Liver (tissue), 9 donors: ENCODE measurements around the gene PARD6G. TPM values are rescaled to one million over a fixed set of nuclear protein-coding genes. Genes with fewer than 3 reads are reported as not detected.

Experiments
- DNase-seq: peaks from one replicate; pipeline ENCODE4 v3.0.0-alpha.2; 2017; ENCODE audit warnings: low spot score
- H3K27ac ChIP-seq, 2 donors: one replicate each; pipeline ENCODE4 v1.7.0; 2013; ENCODE audit warnings: inconsistent platforms in 2 of 2, low read length in 2 of 2, control low read depth in 1 of 2, low read depth in 1 of 2, mild to moderate bottlenecking in 1 of 2
- H3K27me3 ChIP-seq, 4 donors: one replicate each; pipeline versions ENCODE4 v1.6.1 to v1.7.0; 2013; ENCODE audit warnings: low read length in 3 of 4, inconsistent platforms in 1 of 4, mild to moderate bottlenecking in 1 of 4, moderate library complexity in 1 of 4; ENCODE audit not compliant: control insufficient read depth in 4 of 4, insufficient read depth in 4 of 4
- H3K36me3 ChIP-seq, 4 donors: one replicate each; pipeline versions ENCODE4 v1.6.1 to v1.7.0; 2013; ENCODE audit warnings: low read length in 3 of 4, mild to moderate bottlenecking in 3 of 4, low read depth in 1 of 4, moderate library complexity in 1 of 4; ENCODE audit not compliant: control insufficient read depth in 4 of 4, insufficient read depth in 3 of 4
- H3K4me1 ChIP-seq, 4 donors: one replicate each; pipeline versions ENCODE4 v1.6.1 to v1.7.0; 2013; ENCODE audit warnings: low read length in 3 of 4, mild to moderate bottlenecking in 3 of 4, moderate library complexity in 1 of 4; ENCODE audit not compliant: control insufficient read depth in 4 of 4, insufficient read depth in 4 of 4
- H3K4me3 ChIP-seq, 3 donors: one replicate each; pipeline versions ENCODE4 v1.6.1 to v1.7.0; 2013; ENCODE audit warnings: low read length in 3 of 3, control low read depth in 1 of 3, low read depth in 1 of 3, mild to moderate bottlenecking in 1 of 3
- H3K9ac ChIP-seq, 2 donors: one replicate each; pipeline ENCODE4 v1.7.0; 2013; ENCODE audit warnings: low read length in 2 of 2, mild to moderate bottlenecking in 2 of 2, moderate library complexity in 2 of 2, control low read depth in 1 of 2, low read depth in 1 of 2
- H3K9me3 ChIP-seq, 4 donors: one replicate each; pipeline versions ENCODE4 v1.6.1 to v1.7.0; 2013; ENCODE audit warnings: low read length in 3 of 4; ENCODE audit not compliant: control insufficient read depth in 4 of 4
- EGR1 ChIP-seq, 2 donors: IDR thresholded peaks; 2 replicates each; pipeline ENCODE4 v1.6.1; 2016 to 2018; ENCODE audit warnings: antibody characterized with exemption in 2 of 2, low read depth in 2 of 2
- FOXA1 ChIP-seq: IDR thresholded peaks from 2 replicates; pipeline ENCODE4 v1.6.1; 2016; ENCODE audit warnings: antibody characterized with exemption
- FOXA2 ChIP-seq: IDR thresholded peaks from 2 replicates; pipeline ENCODE4 v1.6.1; 2016; ENCODE audit warnings: antibody characterized with exemption
- GABPA ChIP-seq, 2 donors: IDR thresholded peaks in 1 of 2; conservative IDR thresholded peaks in 1 of 2; 2 replicates each; pipeline ENCODE4 v1.6.1; 2016; ENCODE audit warnings: antibody characterized with exemption in 2 of 2, mild to moderate bottlenecking in 1 of 2, moderate library complexity in 1 of 2
- HNF4A ChIP-seq, 2 donors: conservative IDR thresholded peaks; 2 replicates each; pipeline ENCODE4 v1.6.1; 2016; ENCODE audit warnings: antibody characterized with exemption in 2 of 2, mild to moderate bottlenecking in 2 of 2
- HNF4G ChIP-seq: IDR thresholded peaks from 2 replicates; pipeline ENCODE4 v1.6.1; 2016; ENCODE audit warnings: antibody characterized with exemption
- JUND ChIP-seq, 2 donors: IDR thresholded peaks; 2 replicates each; pipeline ENCODE4 v1.6.1; 2016; ENCODE audit warnings: antibody characterized with exemption in 2 of 2
- NR2F2 ChIP-seq: IDR thresholded peaks from 2 replicates; pipeline ENCODE4 v1.6.1; 2016; ENCODE audit warnings: antibody characterized with exemption
- RAD21 ChIP-seq, 2 donors: IDR thresholded peaks; 2 replicates each; pipeline ENCODE4 v1.6.1; 2016; ENCODE audit warnings: antibody characterized with exemption in 2 of 2, mild to moderate bottlenecking in 2 of 2
- RXRA ChIP-seq, 2 donors: IDR thresholded peaks; 2 replicates each; pipeline ENCODE4 v1.6.1; 2017 to 2018; ENCODE audit warnings: antibody characterized with exemption in 2 of 2, mild to moderate bottlenecking in 1 of 2
- SP1 ChIP-seq: IDR thresholded peaks from 2 replicates; pipeline ENCODE4 v1.6.1; 2018; ENCODE audit warnings: antibody characterized with exemption, mild to moderate bottlenecking
- WGBS: extraction: QIAGEN DNeasy Blood & Tissue Kit; methylation state at CpG from one replicate; pipeline ENCODE4 v1.1.7; 2013; 5-methylcytosine and 5-hydroxymethylcytosine counted together
- polyA plus RNA-seq, 2 donors: library from polyadenylated mRNA; stranded (reverse) in 1 of 2; unstranded in 1 of 2; fragments of 200-250 nt in 1 of 2; fragments of >200 nt in 1 of 2; fragmentation: Nextera tagmentation in 1 of 2; extraction: Ambion mirVana in 1 of 2; gene quantifications; one replicate each; pipeline versions ENCODE4 v1.2.1 to v1.2.3, GENCODE V29; 2013 to 2015
- total RNA-seq, 2 donors: library from RNA; depleted of rRNA; stranded (reverse); fragments of >200 nt; gene quantifications; one replicate each; pipeline ENCODE4 v1.2.3, GENCODE V29; 2014
- TF ChIP-seq, protein P1 (sequence below): IDR thresholded peaks from 2 replicates; pipeline ENCODE4 v1.6.1; 2016; ENCODE audit warnings: antibody characterized with exemption, mild to moderate bottlenecking
- TF ChIP-seq, protein P2 (sequence below): IDR thresholded peaks from 2 replicates; pipeline ENCODE4 v1.6.1; 2016; ENCODE audit warnings: antibody characterized with exemption
- TF ChIP-seq, protein P3 (sequence below): IDR thresholded peaks from 2 replicates; pipeline ENCODE4 v1.6.1; 2016; ENCODE audit warnings: antibody characterized with exemption
- TF ChIP-seq, protein P4 (sequence below): fragments of 150-350 bp; IDR thresholded peaks from 2 replicates; pipeline ENCODE4 v1.5.1; 2017; ENCODE audit warnings: improper control_type of control experiment, low read depth, low read length; ENCODE audit not compliant: missing input control
- TF ChIP-seq, protein P5 (sequence below): IDR thresholded peaks from 2 replicates; pipeline ENCODE4 v1.6.1; 2016; ENCODE audit warnings: antibody characterized with exemption
- donor health status: healthy.
- donor health status: healthy.
- donor health status: healthy.
- donor health status: healthy.
- donor health status: healthy.

Gene PARD6G
- total and polyA plus RNA-seq, 4 donors, result 0.96 to 2.4 (median 1.8) TPM

DNA sequence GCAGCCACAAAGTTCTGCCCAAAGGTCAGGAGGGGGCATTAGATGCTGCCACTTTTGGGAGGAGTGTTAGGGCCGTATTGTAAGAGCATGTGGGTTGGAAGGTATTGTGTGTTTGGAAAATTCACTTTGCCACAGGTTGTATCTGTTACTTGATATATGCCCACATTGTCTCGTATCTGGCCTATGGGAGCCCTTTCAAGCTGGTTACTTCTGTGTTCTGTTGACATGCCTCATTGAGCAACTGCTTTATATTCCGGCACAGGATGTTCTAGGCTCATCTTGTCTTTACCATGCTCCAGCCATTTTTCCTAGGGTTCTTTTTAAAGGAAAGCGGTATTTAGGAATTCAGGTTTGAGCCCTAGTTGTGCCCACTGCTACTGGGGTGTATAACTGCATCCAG lies 132.3 kb downstream of the PARD6G start:
- Histone ChIP-seq H3K9me3 (no peaks in the 10 kb centered on the region), H3K4me3 (no peak overlapping the region), H3K9ac (no peak overlapping the region), H3K27ac (no peak overlapping the region), H3K27me3 (no peaks in the 10 kb centered on the region), H3K4me1 (peaks cover 4 to 21% (median 7%) of the 10 kb centered on the region in 4 donors), H3K36me3 (peaks cover 4 to 13% (median 5%) of the 10 kb centered on the region in 4 donors)
- WGBS, result 90% methylated on average over 4 of the region's 4 CpGs
- TF ChIP-seq SP1 (no peak), FOXA2 (no peak), EGR1 (IDR thresholded peaks at IDR 0.05; ENCODE audit: low read depth in 2 of 2) (no peak), RAD21 (IDR thresholded peaks at IDR 0.05) (no peak), GABPA (IDR thresholded peaks at IDR 0.05 in 1 of 2, conservative IDR thresholded peaks at IDR 0.05 in 1 of 2) (no peak), FOXA1 (no peak), HNF4G (no peak), NR2F2 (no peak), HNF4A (conservative IDR thresholded peaks at IDR 0.05) (no peak), RXRA (IDR thresholded peaks at IDR 0.05) (no peak)
- TF ChIP-seq, protein P1, sequence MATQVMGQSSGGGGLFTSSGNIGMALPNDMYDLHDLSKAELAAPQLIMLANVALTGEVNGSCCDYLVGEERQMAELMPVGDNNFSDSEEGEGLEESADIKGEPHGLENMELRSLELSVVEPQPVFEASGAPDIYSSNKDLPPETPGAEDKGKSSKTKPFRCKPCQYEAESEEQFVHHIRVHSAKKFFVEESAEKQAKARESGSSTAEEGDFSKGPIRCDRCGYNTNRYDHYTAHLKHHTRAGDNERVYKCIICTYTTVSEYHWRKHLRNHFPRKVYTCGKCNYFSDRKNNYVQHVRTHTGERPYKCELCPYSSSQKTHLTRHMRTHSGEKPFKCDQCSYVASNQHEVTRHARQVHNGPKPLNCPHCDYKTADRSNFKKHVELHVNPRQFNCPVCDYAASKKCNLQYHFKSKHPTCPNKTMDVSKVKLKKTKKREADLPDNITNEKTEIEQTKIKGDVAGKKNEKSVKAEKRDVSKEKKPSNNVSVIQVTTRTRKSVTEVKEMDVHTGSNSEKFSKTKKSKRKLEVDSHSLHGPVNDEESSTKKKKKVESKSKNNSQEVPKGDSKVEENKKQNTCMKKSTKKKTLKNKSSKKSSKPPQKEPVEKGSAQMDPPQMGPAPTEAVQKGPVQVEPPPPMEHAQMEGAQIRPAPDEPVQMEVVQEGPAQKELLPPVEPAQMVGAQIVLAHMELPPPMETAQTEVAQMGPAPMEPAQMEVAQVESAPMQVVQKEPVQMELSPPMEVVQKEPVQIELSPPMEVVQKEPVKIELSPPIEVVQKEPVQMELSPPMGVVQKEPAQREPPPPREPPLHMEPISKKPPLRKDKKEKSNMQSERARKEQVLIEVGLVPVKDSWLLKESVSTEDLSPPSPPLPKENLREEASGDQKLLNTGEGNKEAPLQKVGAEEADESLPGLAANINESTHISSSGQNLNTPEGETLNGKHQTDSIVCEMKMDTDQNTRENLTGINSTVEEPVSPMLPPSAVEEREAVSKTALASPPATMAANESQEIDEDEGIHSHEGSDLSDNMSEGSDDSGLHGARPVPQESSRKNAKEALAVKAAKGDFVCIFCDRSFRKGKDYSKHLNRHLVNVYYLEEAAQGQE, result no peak
- TF ChIP-seq, protein P2, sequence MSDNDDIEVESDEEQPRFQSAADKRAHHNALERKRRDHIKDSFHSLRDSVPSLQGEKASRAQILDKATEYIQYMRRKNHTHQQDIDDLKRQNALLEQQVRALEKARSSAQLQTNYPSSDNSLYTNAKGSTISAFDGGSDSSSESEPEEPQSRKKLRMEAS, result no peak
- TF ChIP-seq, protein P3, sequence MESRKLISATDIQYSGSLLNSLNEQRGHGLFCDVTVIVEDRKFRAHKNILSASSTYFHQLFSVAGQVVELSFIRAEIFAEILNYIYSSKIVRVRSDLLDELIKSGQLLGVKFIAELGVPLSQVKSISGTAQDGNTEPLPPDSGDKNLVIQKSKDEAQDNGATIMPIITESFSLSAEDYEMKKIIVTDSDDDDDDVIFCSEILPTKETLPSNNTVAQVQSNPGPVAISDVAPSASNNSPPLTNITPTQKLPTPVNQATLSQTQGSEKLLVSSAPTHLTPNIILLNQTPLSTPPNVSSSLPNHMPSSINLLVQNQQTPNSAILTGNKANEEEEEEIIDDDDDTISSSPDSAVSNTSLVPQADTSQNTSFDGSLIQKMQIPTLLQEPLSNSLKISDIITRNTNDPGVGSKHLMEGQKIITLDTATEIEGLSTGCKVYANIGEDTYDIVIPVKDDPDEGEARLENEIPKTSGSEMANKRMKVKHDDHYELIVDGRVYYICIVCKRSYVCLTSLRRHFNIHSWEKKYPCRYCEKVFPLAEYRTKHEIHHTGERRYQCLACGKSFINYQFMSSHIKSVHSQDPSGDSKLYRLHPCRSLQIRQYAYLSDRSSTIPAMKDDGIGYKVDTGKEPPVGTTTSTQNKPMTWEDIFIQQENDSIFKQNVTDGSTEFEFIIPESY, result no peak
- TF ChIP-seq, protein P4, sequence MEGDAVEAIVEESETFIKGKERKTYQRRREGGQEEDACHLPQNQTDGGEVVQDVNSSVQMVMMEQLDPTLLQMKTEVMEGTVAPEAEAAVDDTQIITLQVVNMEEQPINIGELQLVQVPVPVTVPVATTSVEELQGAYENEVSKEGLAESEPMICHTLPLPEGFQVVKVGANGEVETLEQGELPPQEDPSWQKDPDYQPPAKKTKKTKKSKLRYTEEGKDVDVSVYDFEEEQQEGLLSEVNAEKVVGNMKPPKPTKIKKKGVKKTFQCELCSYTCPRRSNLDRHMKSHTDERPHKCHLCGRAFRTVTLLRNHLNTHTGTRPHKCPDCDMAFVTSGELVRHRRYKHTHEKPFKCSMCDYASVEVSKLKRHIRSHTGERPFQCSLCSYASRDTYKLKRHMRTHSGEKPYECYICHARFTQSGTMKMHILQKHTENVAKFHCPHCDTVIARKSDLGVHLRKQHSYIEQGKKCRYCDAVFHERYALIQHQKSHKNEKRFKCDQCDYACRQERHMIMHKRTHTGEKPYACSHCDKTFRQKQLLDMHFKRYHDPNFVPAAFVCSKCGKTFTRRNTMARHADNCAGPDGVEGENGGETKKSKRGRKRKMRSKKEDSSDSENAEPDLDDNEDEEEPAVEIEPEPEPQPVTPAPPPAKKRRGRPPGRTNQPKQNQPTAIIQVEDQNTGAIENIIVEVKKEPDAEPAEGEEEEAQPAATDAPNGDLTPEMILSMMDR, result no peak
- DNase-seq, result no peak

DNA sequence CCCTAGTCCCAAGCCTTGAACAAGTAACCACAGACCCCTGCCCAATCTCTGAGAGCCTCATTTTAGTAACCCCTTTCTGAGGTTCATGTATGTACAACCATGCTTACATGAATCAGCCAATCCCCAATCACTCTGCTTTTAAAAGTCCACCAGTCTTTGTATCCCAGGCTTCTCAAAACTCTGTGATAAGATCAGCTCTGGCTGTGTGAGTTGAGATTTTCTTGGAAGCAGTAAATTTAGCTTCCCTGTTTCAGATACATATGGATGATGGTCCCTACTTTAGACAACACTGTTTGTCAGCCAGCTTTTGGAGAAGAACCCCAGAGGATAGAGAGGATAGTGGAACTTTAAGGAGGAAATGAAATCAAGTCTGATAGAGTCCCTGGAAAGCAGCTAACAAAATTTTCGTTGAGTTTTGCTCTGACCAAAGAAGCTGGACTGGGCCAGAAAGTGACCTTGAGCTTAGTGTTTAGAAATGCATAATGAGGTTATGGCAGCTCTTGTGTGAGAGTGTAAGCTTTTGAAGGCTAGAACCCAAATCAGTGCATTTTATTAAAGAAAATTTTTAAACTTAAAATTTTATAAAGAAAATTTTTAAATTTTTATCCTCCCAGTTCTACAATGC lies 134.6 kb downstream of the PARD6G start:
- no peaks in the 10 kb centered on the region for H3K27me3 ChIP-seq
- H3K4me3 ChIP-seq, result no peak overlapping the region
- no peak overlapping the region for H3K9ac ChIP-seq
- no peak overlapping the region for H3K27ac ChIP-seq
- WGBS, result 13% methylated on average over 1 of the region's 1 CpG
- H3K4me1 ChIP-seq, result peaks cover 4 to 25% (median 7%) of the 10 kb centered on the region in 4 donors
- no peaks in the 10 kb centered on the region for H3K9me3 ChIP-seq
- no peak for TF ChIP-seq SP1
- TF ChIP-seq HNF4A (conservative IDR thresholded peaks at IDR 0.05), result no peak
- no peak for TF ChIP-seq RAD21 (IDR thresholded peaks at IDR 0.05)
- no peak for TF ChIP-seq HNF4G
- TF ChIP-seq EGR1 (IDR thresholded peaks at IDR 0.05; ENCODE audit: low read depth in 2 of 2), result no peak
- no peak for TF ChIP-seq GABPA (IDR thresholded peaks at IDR 0.05 in 1 of 2, conservative IDR thresholded peaks at IDR 0.05 in 1 of 2)
- TF ChIP-seq, protein P4, result no peak
- TF ChIP-seq, protein P2, result no peak
- TF ChIP-seq JUND (IDR thresholded peaks at IDR 0.05), result no peak
- TF ChIP-seq FOXA1, result no peak
- TF ChIP-seq, protein P5, sequence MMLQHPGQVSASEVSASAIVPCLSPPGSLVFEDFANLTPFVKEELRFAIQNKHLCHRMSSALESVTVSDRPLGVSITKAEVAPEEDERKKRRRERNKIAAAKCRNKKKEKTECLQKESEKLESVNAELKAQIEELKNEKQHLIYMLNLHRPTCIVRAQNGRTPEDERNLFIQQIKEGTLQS, result no peak
- peaks cover 0 to 5% (median 0%) of the 10 kb centered on the region in 4 donors for H3K36me3 ChIP-seq
- no peak for DNase-seq
